ENCODE results near the gene SPDYE16.
"Not testable (repeated sequence)": the region's sequence is repeated elsewhere in the genome, so short reads cannot be mapped to it uniquely, and the experiment has no call there.

DNA sequence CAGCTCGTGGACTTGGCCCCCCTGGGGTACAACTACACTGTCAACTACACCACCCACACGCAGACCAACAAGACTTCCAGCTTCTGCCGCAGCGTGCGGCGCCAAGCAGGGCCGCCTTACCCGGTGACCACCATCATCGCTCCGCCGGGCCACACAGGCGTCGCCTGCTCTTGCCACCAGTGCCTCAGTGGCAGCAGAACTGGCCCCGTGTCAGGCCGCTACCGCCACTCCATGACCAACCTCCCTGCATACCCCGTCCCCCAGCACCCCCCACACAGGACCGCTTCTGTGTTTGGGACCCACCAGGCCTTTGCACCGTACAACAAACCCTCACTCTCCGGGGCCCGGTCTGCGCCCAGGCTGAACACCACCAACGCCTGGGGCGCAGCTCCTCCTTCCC lies 60.4 kb downstream of the SPDYE16 start:
- TF ChIP-seq EZH2phosphoT487 (IDR thresholded peaks at IDR 0.05; ENCODE audit: borderline replicate concordance, low read depth, low read length) = not testable (repeated sequence)
- TF ChIP-seq, protein P1, sequence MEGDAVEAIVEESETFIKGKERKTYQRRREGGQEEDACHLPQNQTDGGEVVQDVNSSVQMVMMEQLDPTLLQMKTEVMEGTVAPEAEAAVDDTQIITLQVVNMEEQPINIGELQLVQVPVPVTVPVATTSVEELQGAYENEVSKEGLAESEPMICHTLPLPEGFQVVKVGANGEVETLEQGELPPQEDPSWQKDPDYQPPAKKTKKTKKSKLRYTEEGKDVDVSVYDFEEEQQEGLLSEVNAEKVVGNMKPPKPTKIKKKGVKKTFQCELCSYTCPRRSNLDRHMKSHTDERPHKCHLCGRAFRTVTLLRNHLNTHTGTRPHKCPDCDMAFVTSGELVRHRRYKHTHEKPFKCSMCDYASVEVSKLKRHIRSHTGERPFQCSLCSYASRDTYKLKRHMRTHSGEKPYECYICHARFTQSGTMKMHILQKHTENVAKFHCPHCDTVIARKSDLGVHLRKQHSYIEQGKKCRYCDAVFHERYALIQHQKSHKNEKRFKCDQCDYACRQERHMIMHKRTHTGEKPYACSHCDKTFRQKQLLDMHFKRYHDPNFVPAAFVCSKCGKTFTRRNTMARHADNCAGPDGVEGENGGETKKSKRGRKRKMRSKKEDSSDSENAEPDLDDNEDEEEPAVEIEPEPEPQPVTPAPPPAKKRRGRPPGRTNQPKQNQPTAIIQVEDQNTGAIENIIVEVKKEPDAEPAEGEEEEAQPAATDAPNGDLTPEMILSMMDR (conservative IDR thresholded peaks at IDR 0.05; ENCODE audit: low read length) = not testable (repeated sequence)

All from OCI-LY7 (cell line).